ENCODE measurements around the gene TMEM151A.
A peak's percentile ranks its signal among the peaks of the same experiment; 100 is the strongest.
"Not testable (repeated sequence)": the region's sequence is repeated elsewhere in the genome, so short reads cannot be mapped to it uniquely, and the experiment has no call there.

The TMEM151A gene

GRCh38 chr11:66309475-66309874 lies 17.8 kb downstream of the TMEM151A start:
- DNase-seq (ENCODE audit: low spot score): no peak

GRCh38 chr11:66310324-66310723 lies 18.6 kb downstream of the TMEM151A start:
- DNase-seq (ENCODE audit: low spot score): no peak

- DNase-seq (ENCODE audit: low spot score): not testable (repeated sequence)
Measured at GRCh38 chr11:66310803-66311440, 19.2 kb downstream of the TMEM151A start.

GRCh38 chr11:66311470-66311964 lies 19.8 kb downstream of the TMEM151A start:
- no peak for DNase-seq (ENCODE audit: low spot score)

GRCh38 chr11:66311965-66312548 lies 20.4 kb downstream of the TMEM151A start:
- peak; percentile 88 for DNase-seq (ENCODE audit: low spot score)

GRCh38 chr11:66312549-66313320 lies 21.0 kb downstream of the TMEM151A start:
- DNase-seq (ENCODE audit: low spot score): peak; percentile 93

GRCh38 chr11:66313321-66314185 lies 21.9 kb downstream of the TMEM151A start:
- DNase-seq (ENCODE audit: low spot score): no peak

GRCh38 chr11:66314186-66314501 lies 22.4 kb downstream of the TMEM151A start:
- no peak for DNase-seq (ENCODE audit: low spot score)

- no peak for DNase-seq (ENCODE audit: low spot score)
Measured at GRCh38 chr11:66314561-66315497, 23.1 kb downstream of the TMEM151A start.

GRCh38 chr11:66315498-66315885 lies 23.8 kb downstream of the TMEM151A start:
- no peak for DNase-seq (ENCODE audit: low spot score)

- DNase-seq (ENCODE audit: low spot score): no peak
Measured at GRCh38 chr11:66315921-66316811, 24.5 kb downstream of the TMEM151A start.

- no peak for DNase-seq (ENCODE audit: low spot score)
Measured at GRCh38 chr11:66316849-66317251, 25.2 kb downstream of the TMEM151A start, which contains the start of gene CD248. CD248 (minus strand) TSS chr11:66317044; CDS start chr11:66317027, 17 bp downstream.

GRCh38 chr11:66317322-66317722 lies 25.6 kb downstream of the TMEM151A start:
- no peak for DNase-seq (ENCODE audit: low spot score)

- DNase-seq (ENCODE audit: low spot score): no peak
Measured at GRCh38 chr11:66317723-66318599, 26.3 kb downstream of the TMEM151A start.

- no peak for DNase-seq (ENCODE audit: low spot score)
Measured at GRCh38 chr11:66318600-66318970, 26.9 kb downstream of the TMEM151A start.

- not testable (repeated sequence) for DNase-seq (ENCODE audit: low spot score)
Measured at GRCh38 chr11:66320289-66320688, 28.6 kb downstream of the TMEM151A start.

- DNase-seq (ENCODE audit: low spot score): not testable (repeated sequence)
Measured at GRCh38 chr11:66320748-66321147, 29.1 kb downstream of the TMEM151A start.

GRCh38 chr11:66321606-66322005 lies 29.9 kb downstream of the TMEM151A start:
- no peak for DNase-seq (ENCODE audit: low spot score)
